ENCODE measurements around the gene TBC1D22A.

The TBC1D22A gene

DNA sequence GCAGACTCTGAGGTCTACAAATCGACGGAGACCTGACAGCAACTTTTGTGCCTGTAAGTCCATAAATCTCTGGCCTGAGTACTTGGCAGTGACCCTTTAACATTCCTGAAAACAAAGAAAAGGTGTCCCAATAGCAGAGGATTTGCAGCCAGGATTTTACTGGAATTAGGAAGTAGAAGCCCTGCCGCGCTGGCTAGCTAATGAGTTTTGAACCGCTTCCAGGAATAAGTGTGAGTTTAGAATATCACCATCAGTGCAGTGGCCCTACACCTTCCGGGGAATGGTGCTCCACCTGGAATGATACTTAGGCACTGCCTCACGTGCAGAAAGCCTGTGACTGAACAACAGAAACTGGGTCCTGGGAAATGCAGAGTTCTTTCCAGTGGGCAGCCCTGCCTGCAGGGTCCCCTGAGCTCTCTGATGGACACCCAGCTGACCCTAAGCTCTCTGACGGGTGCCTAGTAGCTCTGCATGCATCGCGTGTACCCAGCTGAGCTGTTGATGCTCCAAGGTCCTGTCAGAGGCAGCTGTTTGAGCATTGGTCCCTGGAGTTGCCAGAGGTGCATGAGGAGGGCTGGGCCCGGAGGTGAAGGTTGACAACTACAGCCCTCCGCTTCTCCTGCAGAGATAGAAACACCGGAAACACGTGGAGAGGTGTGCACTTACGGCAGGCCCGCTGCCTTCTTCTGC, 380.9 kb downstream of the TBC1D22A start:
- TF ChIP-seq, protein P1, sequence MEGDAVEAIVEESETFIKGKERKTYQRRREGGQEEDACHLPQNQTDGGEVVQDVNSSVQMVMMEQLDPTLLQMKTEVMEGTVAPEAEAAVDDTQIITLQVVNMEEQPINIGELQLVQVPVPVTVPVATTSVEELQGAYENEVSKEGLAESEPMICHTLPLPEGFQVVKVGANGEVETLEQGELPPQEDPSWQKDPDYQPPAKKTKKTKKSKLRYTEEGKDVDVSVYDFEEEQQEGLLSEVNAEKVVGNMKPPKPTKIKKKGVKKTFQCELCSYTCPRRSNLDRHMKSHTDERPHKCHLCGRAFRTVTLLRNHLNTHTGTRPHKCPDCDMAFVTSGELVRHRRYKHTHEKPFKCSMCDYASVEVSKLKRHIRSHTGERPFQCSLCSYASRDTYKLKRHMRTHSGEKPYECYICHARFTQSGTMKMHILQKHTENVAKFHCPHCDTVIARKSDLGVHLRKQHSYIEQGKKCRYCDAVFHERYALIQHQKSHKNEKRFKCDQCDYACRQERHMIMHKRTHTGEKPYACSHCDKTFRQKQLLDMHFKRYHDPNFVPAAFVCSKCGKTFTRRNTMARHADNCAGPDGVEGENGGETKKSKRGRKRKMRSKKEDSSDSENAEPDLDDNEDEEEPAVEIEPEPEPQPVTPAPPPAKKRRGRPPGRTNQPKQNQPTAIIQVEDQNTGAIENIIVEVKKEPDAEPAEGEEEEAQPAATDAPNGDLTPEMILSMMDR (IDR thresholded peaks at IDR 0.05): no peak
- no peak for DNase-seq (ENCODE audit: low spot score)
- Histone ChIP-seq H3K27ac (no peak overlapping the region), H3K4me3 (no peak overlapping the region)

DNA sequence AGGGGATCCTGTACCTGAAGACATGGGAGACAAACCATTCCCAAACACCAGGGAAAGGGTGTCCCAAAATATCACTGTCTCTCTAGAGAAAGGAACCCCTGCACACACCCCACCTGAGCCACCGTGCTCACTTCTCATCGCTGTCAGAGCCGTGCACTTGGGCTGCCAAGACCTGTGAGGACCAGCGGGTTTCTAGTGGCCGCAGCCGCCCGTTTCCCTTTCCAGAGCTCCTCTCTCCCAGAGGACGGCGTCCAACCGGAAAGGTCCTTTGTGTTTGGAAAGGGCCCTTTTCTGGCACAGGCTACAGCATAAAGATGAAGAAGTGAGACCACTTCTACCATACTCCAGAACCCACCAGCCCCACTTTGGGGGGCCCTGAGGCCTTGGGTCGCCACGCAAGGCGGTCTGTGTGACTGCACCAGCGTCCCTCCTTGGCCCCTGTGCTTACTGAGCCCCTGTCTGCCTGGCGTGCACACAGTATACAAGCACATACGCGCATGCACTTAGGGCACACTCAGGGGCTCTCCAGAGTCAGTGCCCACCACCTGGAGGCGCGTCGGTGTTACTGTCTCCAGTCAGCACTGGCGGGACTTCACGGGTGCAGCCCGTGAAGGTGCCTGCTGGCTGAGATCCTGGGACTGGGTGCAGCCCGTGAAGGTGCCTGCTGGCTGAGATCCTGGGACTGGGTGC, 381.8 kb downstream of the TBC1D22A start:
- no peak overlapping the region for H3K4me3 ChIP-seq
- no peak overlapping the region for H3K27ac ChIP-seq
- DNase-seq (ENCODE audit: low spot score): no peak
- TF ChIP-seq, protein P1 (IDR thresholded peaks at IDR 0.05): no peak

DNA sequence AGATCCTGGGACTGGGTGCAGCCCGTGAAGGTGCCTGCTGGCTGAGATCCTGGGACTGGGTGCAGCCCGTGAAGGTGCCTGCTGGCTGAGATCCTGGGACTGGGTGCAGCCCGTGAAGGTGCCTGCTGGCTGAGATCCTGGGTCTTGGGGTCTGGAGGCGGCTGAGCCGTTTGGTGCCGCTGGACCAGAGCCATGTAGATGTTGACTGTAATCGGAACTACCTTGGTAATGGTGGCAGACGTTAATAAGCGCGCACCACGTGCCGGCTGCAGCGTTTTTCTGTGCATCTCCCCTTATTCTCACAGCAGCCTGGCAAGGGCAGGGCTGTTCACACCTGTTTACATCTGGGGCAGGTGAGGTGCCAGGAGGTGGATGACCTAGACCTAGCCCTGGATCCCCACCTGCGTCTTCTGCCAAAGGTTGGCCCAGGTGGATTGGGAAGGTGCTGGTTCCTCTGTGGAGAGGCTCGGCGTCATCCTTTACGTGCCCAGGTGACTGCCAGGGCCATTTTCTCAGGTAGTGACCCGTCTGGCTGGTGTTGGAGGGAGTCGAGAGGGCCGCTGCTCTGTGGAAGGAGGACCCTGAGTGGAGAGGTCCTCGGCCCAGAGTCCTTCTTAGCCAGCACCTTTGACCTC, 382.5 kb downstream of the TBC1D22A start:
- no peak overlapping the region for H3K27ac ChIP-seq

DNA sequence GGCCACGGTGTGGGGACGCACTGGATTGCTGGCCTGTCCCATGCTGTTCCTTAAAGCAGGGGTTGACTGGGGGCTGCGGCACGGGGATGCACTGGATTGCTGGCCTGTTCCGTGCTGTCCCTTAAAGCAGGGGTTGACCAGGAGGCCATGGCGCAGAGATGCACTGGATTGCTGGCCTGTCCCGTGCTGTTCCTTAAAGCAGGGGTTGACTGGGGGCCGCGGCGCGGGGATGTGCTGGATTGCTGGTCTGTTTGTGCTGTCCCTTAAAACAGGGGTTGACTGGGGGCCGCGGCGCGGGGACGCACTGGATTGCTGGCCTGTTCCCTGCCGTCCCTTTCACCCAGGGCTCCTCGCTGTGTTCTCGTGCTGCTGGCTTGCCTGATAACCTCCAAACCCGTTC, 383.4 kb downstream of the TBC1D22A start:
- no peak for DNase-seq (ENCODE audit: low spot score)
- H3K27ac ChIP-seq: no peak overlapping the region
- H3K4me3 ChIP-seq: no peak overlapping the region
- TF ChIP-seq, protein P1 (IDR thresholded peaks at IDR 0.05): no peak

More for the DNA sequence above, 382.5 kb downstream of the TBC1D22A start:
- TF ChIP-seq, protein P1 (IDR thresholded peaks at IDR 0.05): no peak
- no peak for DNase-seq (ENCODE audit: low spot score)
- H3K4me3 ChIP-seq: no peak overlapping the region

DNA sequence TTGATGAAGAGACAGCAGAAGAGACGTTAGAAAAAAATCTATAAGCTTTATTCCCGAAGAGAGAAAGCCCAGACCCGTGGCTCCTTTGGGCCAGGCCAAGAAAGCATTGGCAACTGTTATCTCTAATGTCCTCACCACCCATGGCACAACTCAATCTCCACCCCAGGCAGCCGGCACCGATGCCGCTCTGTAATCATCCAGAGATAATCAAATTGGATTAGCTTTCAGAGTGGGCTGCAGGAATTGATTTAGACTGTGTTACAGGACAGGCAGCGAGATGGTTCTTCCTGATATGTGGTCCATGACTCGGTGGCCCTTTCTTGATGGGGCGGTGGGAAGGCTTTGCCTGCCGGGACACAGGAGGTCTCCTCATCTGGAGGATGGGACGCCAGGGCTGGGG, 383.9 kb downstream of the TBC1D22A start:
- no peak overlapping the region for H3K27ac ChIP-seq
- TF ChIP-seq, protein P1 (IDR thresholded peaks at IDR 0.05): no peak
- DNase-seq (ENCODE audit: low spot score): no peak
- H3K4me3 ChIP-seq: no peak overlapping the region

DNA sequence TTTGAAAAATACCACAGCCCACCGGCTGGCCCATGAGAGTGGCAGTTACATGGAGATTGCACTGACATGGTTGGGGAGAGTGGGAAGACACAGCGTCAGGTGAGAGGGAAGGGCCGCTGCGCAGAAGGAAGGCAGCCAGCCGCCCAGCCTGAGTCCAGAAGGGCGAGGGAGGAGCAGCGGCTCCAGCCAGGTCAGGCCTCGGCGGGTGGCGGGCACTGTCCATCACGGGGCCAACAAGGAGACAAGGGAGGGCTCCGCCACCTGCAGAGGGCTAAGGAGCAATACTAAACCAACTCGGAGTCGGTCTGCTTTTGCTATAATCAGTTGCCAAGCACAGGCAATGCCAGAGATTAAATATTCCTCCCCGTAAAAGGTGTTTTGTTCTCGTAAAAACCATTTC, 384.5 kb downstream of the TBC1D22A start:
- no peak for DNase-seq (ENCODE audit: low spot score)
- H3K4me3 ChIP-seq: no peak overlapping the region
- no peak overlapping the region for H3K27ac ChIP-seq
- TF ChIP-seq, protein P1 (IDR thresholded peaks at IDR 0.05): no peak
